HS-27A (cell line): ENCODE data around the gene DMPK.
"Not testable (repeated sequence)": the region's sequence is repeated elsewhere in the genome, so short reads cannot be mapped to it uniquely, and the experiment has no call there.

Experiments
- DNase-seq: peaks from one replicate; pipeline ENCODE4 v3.0.0-alpha.2; 2012; ENCODE audit warnings: low read depth, missing footprints

DMPK gene

GRCh38 chr19:45739498-45740439 is 42.5 kb downstream of the DMPK start:
- no peak for DNase-seq

- DNase-seq = no peak
Observed at GRCh38 chr19:45733160-45733810, 49.0 kb downstream of the DMPK start, which contains the start of gene MEIOSIN. TSS of gene MEIOSIN (plus strand) at chr19:45733439. CDS start at chr19:45735377, 1,938 bp downstream.

- peak; percentile 98 for DNase-seq
Observed at GRCh38 chr19:45730368-45731288, 51.7 kb downstream of the DMPK start, which contains the start of gene FBXO46. TSS of gene FBXO46 (minus strand) at chr19:45730896. CDS start at chr19:45713495, 17,401 bp downstream.

DNA sequence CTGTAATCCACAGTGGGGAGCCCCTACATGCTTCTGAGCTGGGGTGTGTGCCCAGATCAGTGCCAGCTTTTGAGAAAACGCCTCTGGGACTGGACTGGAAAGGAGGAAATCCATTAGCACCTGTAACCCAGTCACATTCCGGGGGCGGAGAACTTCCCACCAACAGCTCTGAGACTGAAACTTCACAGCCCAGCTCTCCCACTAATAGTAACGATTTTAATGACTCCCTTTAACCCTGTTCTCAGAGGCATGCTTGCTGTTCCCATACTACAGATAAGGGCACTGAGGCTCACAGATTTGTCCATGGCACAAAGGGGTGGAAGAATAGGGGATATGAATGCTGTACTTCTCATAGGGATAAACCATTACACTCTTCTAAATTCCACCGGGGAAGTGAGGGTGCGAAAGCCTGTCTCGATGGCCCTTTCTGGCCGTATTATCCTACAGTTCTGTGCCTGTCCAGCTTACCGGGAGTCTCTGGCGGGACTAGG is 52.4 kb downstream of the DMPK start:
- no peak for DNase-seq

- not testable (repeated sequence) for DNase-seq
Observed at GRCh38 chr19:45728683-45729082, 53.6 kb downstream of the DMPK start.

- not testable (repeated sequence) for DNase-seq
Observed at GRCh38 chr19:45720065-45720464, 62.2 kb downstream of the DMPK start.
